GM23338 (cell line): Measurements from ENCODE around the gene SLC25A12. TPM values are rescaled to one million over a fixed set of nuclear protein-coding genes. Genes with fewer than 3 reads are reported as not detected.

Source experiments
- ATAC-seq: fragments of 200-7000 bp; cut with Tn5 transposase; 3 replicates; pipeline ENCODE4 v1.9.1; 2020
- DNase-seq: peaks from one replicate; pipeline ENCODE4 v3.0.0-alpha.2; 2015; ENCODE audit warnings: low spot score
- H2AFZ ChIP-seq: fragments of 200-600 bp; sonication (generic); 2 replicates; pipeline ENCODE4 v1.8.0; 2016; ENCODE audit warnings: antibody characterized with exemption, mild to moderate bottlenecking, moderate library complexity
- H3F3A ChIP-seq: fragments of 200-600 bp; sonication (generic); replicated peaks from 2 replicates; pipeline ENCODE4 v1.8.0; 2017; ENCODE audit warnings: antibody characterized with exemption, mixed run types, low read depth
- H3K27ac ChIP-seq: fragments of 200-600 bp; sonication (generic); 2 replicates; pipeline ENCODE4 v1.6.1; 2016; ENCODE audit warnings: low read depth
- H3K27me3 ChIP-seq: fragments of 200-600 bp; sonication (generic); 2 replicates; pipeline ENCODE4 v1.8.0; 2016; ENCODE audit warnings: mild to moderate bottlenecking, mixed run types, moderate library complexity; ENCODE audit not compliant: insufficient read depth
- H3K36me3 ChIP-seq: fragments of 200-600 bp; sonication (generic); 2 replicates; pipeline ENCODE4 v1.8.0; 2016; ENCODE audit warnings: mild to moderate bottlenecking; ENCODE audit not compliant: insufficient read depth
- H3K4me1 ChIP-seq: fragments of 200-600 bp; sonication (generic); 2 replicates; pipeline ENCODE4 v1.8.0; 2016; ENCODE audit warnings: mild to moderate bottlenecking, moderate library complexity; ENCODE audit not compliant: insufficient read depth
- H3K4me2 ChIP-seq: fragments of 200-600 bp; sonication (generic); 2 replicates; pipeline ENCODE4 v1.7.1; 2017; ENCODE audit warnings: mixed run types
- H3K4me3 ChIP-seq: fragments of 200-600 bp; sonication (generic); 2 replicates; pipeline ENCODE4 v1.6.1; 2016; ENCODE audit warnings: mixed run types
- H3K79me2 ChIP-seq: fragments of 200-600 bp; sonication (generic); replicated peaks from 2 replicates; pipeline ENCODE4 v1.8.0; 2017; ENCODE audit warnings: mild to moderate bottlenecking; ENCODE audit not compliant: insufficient read depth
- H3K9me2 ChIP-seq: fragments of 200-600 bp; sonication (generic); 2 replicates; pipeline ENCODE4 v1.8.0; 2017; ENCODE audit not compliant: insufficient read depth
- H4K20me1 ChIP-seq: fragments of 200-600 bp; sonication (generic); replicated peaks from 2 replicates; pipeline ENCODE4 v1.8.0; 2017; ENCODE audit warnings: mild to moderate bottlenecking; ENCODE audit not compliant: insufficient read depth
- H3K27ac Mint-ChIP-seq: 2 replicates; pipeline ENCODE4 v1.8.0; 2020; ENCODE audit warnings: inconsistent platforms, mild to moderate bottlenecking, moderate library complexity, mixed read lengths
- H3K27me3 Mint-ChIP-seq: 3 replicates; pipeline ENCODE4 v1.8.0; 2022; ENCODE audit warnings: low read depth, mild to moderate bottlenecking, moderate library complexity, mixed read lengths, inconsistent platforms; ENCODE audit not compliant: insufficient read depth, poor library complexity
- H3K36me3 Mint-ChIP-seq: 3 replicates; pipeline ENCODE4 v1.8.0; 2021; ENCODE audit warnings: low read depth, mild to moderate bottlenecking, inconsistent platforms, moderate library complexity, mixed read lengths
- H3K4me1 Mint-ChIP-seq: 3 replicates; pipeline ENCODE4 v1.8.0; 2020; ENCODE audit warnings: mild to moderate bottlenecking, inconsistent platforms, mixed read lengths
- H3K4me3 Mint-ChIP-seq: 3 replicates; pipeline ENCODE4 v1.8.0; 2021; ENCODE audit warnings: moderate library complexity, mild to moderate bottlenecking, inconsistent platforms, mixed read lengths
- H3K9me3 Mint-ChIP-seq: 3 replicates; pipeline ENCODE4 v1.8.0; 2020; ENCODE audit warnings: moderate library complexity, mild to moderate bottlenecking, inconsistent platforms, mixed read lengths
- CREB1 ChIP-seq: fragments of 250-450 bp; sonication (Bioruptor Pico); IDR thresholded peaks from 2 replicates; pipeline ENCODE4 v1.5.0; 2020; ENCODE audit warnings: low read depth, mild to moderate bottlenecking, moderate library complexity
- CTCF ChIP-seq, 2 experiments: fragments of 200-600 bp in 1 of 2; sonication (generic) in 1 of 2; conservative IDR thresholded peaks; 2 replicates each; pipeline versions ENCODE4 v1.5.1 to v1.6.1; 2016 to 2017; ENCODE audit warnings: antibody characterized with exemption in 2 of 2, low read depth in 2 of 2, mild to moderate bottlenecking in 2 of 2, moderate library complexity in 1 of 2
- EZH2 ChIP-seq: fragments of 200-600 bp; sonication (generic); IDR thresholded peaks from one replicate; pipeline ENCODE4 v1.8.0; 2017; ENCODE audit warnings: antibody characterized with exemption, mild to moderate bottlenecking, low read depth; ENCODE audit not compliant: unreplicated experiment
- EZH2phosphoT487 ChIP-seq: fragments of 200-600 bp; sonication (generic); IDR thresholded peaks from one replicate; pipeline ENCODE4 v1.8.1; 2018; ENCODE audit warnings: antibody characterized with exemption; ENCODE audit not compliant: unreplicated experiment
- JUNB ChIP-seq: IDR thresholded peaks from one replicate; pipeline ENCODE4 v1.6.1; 2016; ENCODE audit warnings: antibody characterized with exemption; ENCODE audit not compliant: unreplicated experiment
- ZNF114 ChIP-seq: fragments of 250-450 bp; sonication (Bioruptor Pico); IDR thresholded peaks from 2 replicates; pipeline ENCODE4 v1.5.0; 2020; ENCODE audit warnings: mild to moderate bottlenecking, moderate library complexity
- ZNF331 ChIP-seq: fragments of 250-450 bp; sonication (Bioruptor Pico); IDR thresholded peaks from 2 replicates; pipeline ENCODE4 v1.5.0; 2020; ENCODE audit warnings: low read depth, mild to moderate bottlenecking, moderate library complexity
- ZNF462 ChIP-seq: fragments of 250-450 bp; sonication (Bioruptor Pico); IDR thresholded peaks from 2 replicates; pipeline ENCODE4 v1.5.0; 2020; ENCODE audit warnings: mild to moderate bottlenecking, moderate library complexity
- polyA plus RNA-seq: library from polyadenylated mRNA; unstranded; fragments of >200 nt; fragmentation: Nextera tagmentation; extraction: Ambion mirVana; gene quantifications from 2 replicates; pipeline ENCODE4 v1.2.1, GENCODE V29; 2016
- total RNA-seq: library from RNA; depleted of rRNA; stranded (reverse); fragments of >200 nt; shearing (Covaris generic); gene quantifications from 2 replicates; pipeline ENCODE4 v1.2.3, GENCODE V29; 2014
- TF ChIP-seq, protein P1 (sequence below): IDR thresholded peaks from 2 replicates; pipeline ENCODE4 v1.6.1; 2016; ENCODE audit warnings: antibody characterized with exemption

The SLC25A12 gene
- total and polyA plus RNA-seq, 2 experiments from 2014 or later = 4.8 to 14.8 TPM

DNA sequence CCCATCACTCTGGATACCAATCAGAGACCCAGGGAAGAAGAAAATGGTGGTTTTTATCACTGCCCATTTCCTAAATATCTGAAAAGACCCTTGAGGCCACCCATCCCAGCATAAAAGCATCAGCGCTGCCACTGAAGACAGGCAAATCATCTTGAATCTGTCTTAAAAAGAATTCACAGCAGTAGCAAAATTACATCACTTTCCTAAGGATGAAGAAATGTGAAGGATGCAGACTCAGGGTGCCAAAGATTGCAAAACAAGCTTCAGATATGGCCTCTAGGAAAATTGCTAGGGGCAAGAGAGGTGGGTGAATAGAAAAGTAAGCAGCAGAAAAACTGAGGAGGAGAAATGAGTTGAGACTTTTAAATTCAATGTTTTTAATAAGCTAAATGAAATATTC lies 70.0 kb downstream of the SLC25A12 start:
- Histone ChIP-seq H3K4me2 (no peak overlapping the region), H3K27ac (no peak overlapping the region), H3K4me3 (no peak overlapping the region), H3F3A (no peaks in the 10 kb centered on the region), H3K36me3 (peaks cover 7% of the 10 kb centered on the region; the same call in 1 of the 2 replicates), H2AFZ (no peak overlapping the region), H3K9me2 (no peaks in the 10 kb centered on the region), H3K4me1 (no peaks in the 10 kb centered on the region), H3K27me3 (no peaks in the 10 kb centered on the region), H4K20me1 (no peaks in the 10 kb centered on the region), H3K79me2 (no peaks in the 10 kb centered on the region)
- DNase-seq (no peak), ATAC-seq (no peak)
- no peak for TF ChIP-seq ZNF114 (CRISPR knock-in tag)
- TF ChIP-seq EZH2phosphoT487 = no peak
- no peak for TF ChIP-seq ZNF331
- no peak for TF ChIP-seq EZH2
- TF ChIP-seq CREB1 = no peak
- no peak for TF ChIP-seq CTCF (conservative IDR thresholded peaks at IDR 0.05; ENCODE audit: low read depth in 2 of 2)
- TF ChIP-seq JUNB = no peak
- TF ChIP-seq, protein P1, sequence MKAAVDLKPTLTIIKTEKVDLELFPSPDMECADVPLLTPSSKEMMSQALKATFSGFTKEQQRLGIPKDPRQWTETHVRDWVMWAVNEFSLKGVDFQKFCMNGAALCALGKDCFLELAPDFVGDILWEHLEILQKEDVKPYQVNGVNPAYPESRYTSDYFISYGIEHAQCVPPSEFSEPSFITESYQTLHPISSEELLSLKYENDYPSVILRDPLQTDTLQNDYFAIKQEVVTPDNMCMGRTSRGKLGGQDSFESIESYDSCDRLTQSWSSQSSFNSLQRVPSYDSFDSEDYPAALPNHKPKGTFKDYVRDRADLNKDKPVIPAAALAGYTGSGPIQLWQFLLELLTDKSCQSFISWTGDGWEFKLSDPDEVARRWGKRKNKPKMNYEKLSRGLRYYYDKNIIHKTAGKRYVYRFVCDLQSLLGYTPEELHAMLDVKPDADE = no peak
- H3K9me3 Mint-ChIP-seq = no peaks in the 10 kb centered on the region; the same call in 2 of the 3 replicates
- no peaks in the 10 kb centered on the region for H3K27me3 Mint-ChIP-seq
- no peaks in the 10 kb centered on the region for H3K4me1 Mint-ChIP-seq
- H3K4me3 Mint-ChIP-seq = no peak overlapping the region
- H3K36me3 Mint-ChIP-seq = peaks cover 26% of the 10 kb centered on the region
- no peak overlapping the region for H3K27ac Mint-ChIP-seq

DNA sequence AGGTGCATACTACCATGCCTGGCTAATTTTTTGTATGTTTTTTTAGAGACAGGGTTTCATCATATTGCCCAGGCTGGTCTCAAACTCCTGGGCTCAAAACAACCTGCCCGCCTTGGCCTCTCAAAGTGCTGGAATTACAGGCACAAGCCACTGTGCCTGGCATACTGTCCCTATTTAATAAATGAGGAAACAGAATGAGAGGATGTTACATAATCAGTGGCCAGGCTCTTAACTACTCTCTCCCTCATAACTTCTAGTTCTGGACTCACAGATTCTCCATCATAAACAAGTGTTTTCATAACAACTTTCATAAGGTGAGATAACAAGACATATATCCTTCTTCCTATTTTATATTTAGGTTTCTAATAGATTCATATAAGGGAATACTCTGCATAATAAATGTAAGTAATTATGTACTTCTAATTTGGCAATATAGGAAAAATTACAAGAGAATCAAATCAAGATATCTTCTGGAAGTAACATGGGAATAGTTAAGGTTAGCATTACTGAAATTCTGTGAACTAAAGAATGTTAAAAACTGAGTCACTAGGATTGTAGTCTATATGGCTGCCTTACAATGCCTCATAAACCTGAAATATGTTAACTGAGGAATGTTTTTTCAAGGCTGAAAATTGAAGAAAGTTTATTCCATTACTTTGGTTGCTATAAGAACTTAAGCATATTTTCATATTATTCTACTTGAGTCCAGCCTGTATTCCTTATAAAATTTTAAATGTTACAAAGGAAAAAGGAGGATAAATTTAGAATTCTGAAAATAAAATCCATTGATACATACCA lies 71.3 kb downstream of the SLC25A12 start:
- Mint-ChIP-seq H3K9me3 (no peaks in the 10 kb centered on the region), H3K36me3 (peaks cover 12% of the 10 kb centered on the region), H3K27me3 (no peaks in the 10 kb centered on the region), H3K27ac (no peak overlapping the region), H3K4me1 (no peaks in the 10 kb centered on the region), H3K4me3 (no peak overlapping the region)
- no peaks in the 10 kb centered on the region for H3K27me3 ChIP-seq
- no peaks in the 10 kb centered on the region for H3K36me3 ChIP-seq
- DNase-seq = no peak
- H3K27ac ChIP-seq = no peak overlapping the region
- no peak overlapping the region for H3K4me2 ChIP-seq
- H4K20me1 ChIP-seq = no peaks in the 10 kb centered on the region
- H3K79me2 ChIP-seq = no peaks in the 10 kb centered on the region
- H2AFZ ChIP-seq = no peak overlapping the region
- H3K4me1 ChIP-seq = no peaks in the 10 kb centered on the region
- ATAC-seq = no peak
- H3F3A ChIP-seq = no peaks in the 10 kb centered on the region
- H3K4me3 ChIP-seq = no peak overlapping the region
- no peaks in the 10 kb centered on the region for H3K9me2 ChIP-seq
- TF ChIP-seq CTCF (conservative IDR thresholded peaks at IDR 0.05; ENCODE audit: low read depth in 2 of 2) (no peak), EZH2phosphoT487 (no peak), CREB1 (no peak), ZNF462 (CRISPR knock-in tag) (no peak), ZNF331 (no peak), ZNF114 (CRISPR knock-in tag) (no peak)
